GM10248 (cell line): ENCODE results near the gene GPATCH8.
"Not testable (repeated sequence)": the region's sequence is repeated elsewhere in the genome, so short reads cannot be mapped to it uniquely, and the experiment has no call there.

Experiments
- CTCF ChIA-PET: fragments of 300-600 bp; sonication (Branson Sonifier 250); formaldehyde crosslinking; extraction: SDS; loops from one replicate; lab custom pipeline; 2021; ENCODE audit warnings: antibody characterized with exemption; lab: Yijun Ruan, JAX
- POLR2A ChIA-PET: fragments of 350-650 bp; sonication (Branson Sonifier 250); formaldehyde crosslinking; extraction: SDS; loops from one replicate; lab custom pipeline; 2020; ENCODE audit warnings: antibody characterized with exemption; lab: Yijun Ruan, JAX
- DNase-seq: peaks from one replicate; pipeline ENCODE4 v3.0.0; 2012; ENCODE audit errors: extremely low spot score
- CTCF ChIP-seq: IDR thresholded peaks from 2 replicates; pipeline ENCODE4 v1.5.1; 2012; ENCODE audit warnings: mild to moderate bottlenecking, low read depth; ENCODE audit errors: extremely low read depth, missing control alignments, control extremely low read depth

GPATCH8 gene

GRCh38 chr17:44539673-44540072 is 36.5 kb upstream of the GPATCH8 start:
- POLR2A ChIA-PET: interaction anchor here (0.6 kb wide), 1 partner anchor 425 kb away, joined by 3 read pairs; no protein-coding TSS in a partner anchor
- no peak for DNase-seq
- CTCF ChIA-PET: no interaction called here
- TF ChIP-seq CTCF: no peak

GRCh38 chr17:44537922-44538321 is 34.7 kb upstream of the GPATCH8 start:
- POLR2A ChIA-PET, DNase-seq: not testable (repeated sequence)
- CTCF ChIA-PET: interaction anchor here (0.9 to 1.3 kb wide), 4 partner anchors 9 to 138 kb away, joined by 3 read pairs; no protein-coding TSS in a partner anchor

GRCh38 chr17:44536090-44536953 is 33.1 kb upstream of the GPATCH8 start:
- DNase-seq: peak; percentile 24
- POLR2A ChIA-PET: interaction anchor here (0.6 kb wide), 1 partner anchor 191 kb away, joined by 3 read pairs; no protein-coding TSS in a partner anchor
- CTCF ChIA-PET: interaction anchor here (1.6 to 6.4 kb wide), 5 partner anchors 11 to 135 kb away, joined by 6 to 46 read pairs (median 14); no protein-coding TSS in a partner anchor
- TF ChIP-seq CTCF: no peak

GRCh38 chr17:44533533-44534246 is 30.5 kb upstream of the GPATCH8 start:
- POLR2A ChIA-PET: interaction anchor here (0.7 kb wide), 1 partner anchor 158 kb away, joined by 3 read pairs; no protein-coding TSS in a partner anchor
- peak; percentile 96 for TF ChIP-seq CTCF
- peak; percentile 91 for DNase-seq
- CTCF ChIA-PET: interaction anchor here (0.7 to 6.4 kb wide), 43 partner anchors 10 to 595 kb away, joined by 3 to 60 read pairs (median 4); partner anchors contain the start of gene DBF4B

- ChIA-PET POLR2A (interaction anchor here (0.6 to 0.7 kb wide), 2 partner anchors 85 to 143 kb away, joined by 4 to 10 read pairs; no protein-coding TSS in a partner anchor), CTCF (interaction anchor here (0.6 to 6.4 kb wide), 5 partner anchors 9 to 185 kb away, joined by 3 to 60 read pairs (median 3); no protein-coding TSS in a partner anchor)
- TF ChIP-seq CTCF: no peak
- no peak for DNase-seq
Observed at GRCh38 chr17:44530896-44531418, 27.8 kb upstream of the GPATCH8 start.

GRCh38 chr17:44529864-44530263 is 26.7 kb upstream of the GPATCH8 start:
- POLR2A ChIA-PET: no interaction called here
- no peak for DNase-seq
- no peak for TF ChIP-seq CTCF
- CTCF ChIA-PET: interaction anchor here (1.5 kb wide), 1 partner anchor 130 kb away, joined by 3 read pairs; no protein-coding TSS in a partner anchor
